Measurements from ENCODE around the gene C6orf62. TPM values are rescaled to one million over a fixed set of nuclear protein-coding genes. Genes with fewer than 3 reads are reported as not detected.

The C6orf62 gene
- total and polyA plus RNA-seq, 2 donors (not counting 1 experiment from before 2014, with no cell fraction given), result 69.2 to 143 TPM

- no peak overlapping the region for H3K4me3 ChIP-seq (ENCODE audit: control extremely low read depth in 1 of 5, extremely low read depth in 1 of 5, insufficient read depth in 1 of 5, low read depth in 2 of 5, low read length in 4 of 5)
- no peak overlapping the region for H2AFZ ChIP-seq (ENCODE audit: insufficient read depth, low read depth, low read length, poor library complexity, severe bottlenecking)
- intact Hi-C loops (cut with micrococcal nuclease), result no loop called here
- peaks cover 3 to 9% of the 10 kb centered on the region in 2 donors for H3K4me1 ChIP-seq (ENCODE audit: control insufficient read depth in 2 of 2, insufficient read depth in 2 of 2, low read length in 2 of 2)
- ChIA-PET POLR2A (interaction anchor here (0.6 kb wide), 1 partner anchor 34 kb away, joined by 5 read pairs; the partner anchor contains the start of gene C6orf62), CTCF (interaction anchor here (1.0 kb wide), 1 partner anchor 273 kb away, joined by 3 read pairs; no protein-coding TSS in a partner anchor)
- H3K27me3 ChIP-seq (replicated peaks in 1 of 4; ENCODE audit: control extremely low read depth in 1 of 4, control insufficient read depth in 3 of 4, insufficient read depth in 4 of 4, low read length in 3 of 4), result no peaks in the 10 kb centered on the region
- no peaks in the 10 kb centered on the region for H3K79me2 ChIP-seq (ENCODE audit: control insufficient read depth, insufficient read depth, low read length)
- no peak overlapping the region for H3K4me2 ChIP-seq (replicated peaks; ENCODE audit: low read depth, low read length, poor library complexity, severe bottlenecking)
- H3K27ac Mint-ChIP-seq, result no peak overlapping the region
- no peak overlapping the region for H3K9ac ChIP-seq (ENCODE audit: low read length)
- no peaks in the 10 kb centered on the region for H3K9me3 Mint-ChIP-seq (ENCODE audit: insufficient read depth)
- no peaks in the 10 kb centered on the region for H4K20me1 ChIP-seq (ENCODE audit: control insufficient read depth, insufficient read depth, low read length, poor library complexity, severe bottlenecking)
- peaks cover 7% of the 10 kb centered on the region for H3K27me3 Mint-ChIP-seq
- TF ChIP-seq CTCF (IDR thresholded peaks at IDR 0.05) (no peak), EZH2 (IDR thresholded peaks at IDR 0.05; ENCODE audit: borderline replicate concordance, insufficient read depth, low read depth, low read length, poor library complexity, severe bottlenecking) (no peak)
- H3K27ac ChIP-seq (ENCODE audit: low read length in 2 of 2), result no peak overlapping the region
- H3K4me3 Mint-ChIP-seq, result no peak overlapping the region
- 100% methylated on average over 1 of the region's 2 CpGs for WGBS (ENCODE audit: insufficient coverage)
- H3K36me3 ChIP-seq (replicated peaks in 1 of 2; ENCODE audit: control extremely low read depth in 1 of 2, control insufficient read depth in 1 of 2, extremely low read depth in 1 of 2, insufficient read depth in 2 of 2, low read length in 1 of 2), result no peaks in the 10 kb centered on the region
- DNase-seq, result no peak
- H3K4me1 Mint-ChIP-seq, result peaks cover 7% of the 10 kb centered on the region
- H3K9me3 ChIP-seq (ENCODE audit: control extremely low read depth in 1 of 3, control insufficient read depth in 2 of 3, insufficient read depth in 1 of 3, low read length in 2 of 3), result no peaks in the 10 kb centered on the region
- ATAC-seq (ENCODE audit: low read depth), result no peak
Measured at GRCh38 chr6:24753545-24753944, 34.6 kb upstream of the C6orf62 start.

GRCh38 chr6:24752917-24753492, 34.1 kb upstream of the C6orf62 start:
- Histone ChIP-seq H3K4me2 (replicated peaks; ENCODE audit: low read depth, low read length, poor library complexity, severe bottlenecking) (no peak overlapping the region), H3K36me3 (replicated peaks in 1 of 2; ENCODE audit: control extremely low read depth in 1 of 2, control insufficient read depth in 1 of 2, extremely low read depth in 1 of 2, insufficient read depth in 2 of 2, low read length in 1 of 2) (no peaks in the 10 kb centered on the region), H3K9me3 (ENCODE audit: control extremely low read depth in 1 of 3, control insufficient read depth in 2 of 3, insufficient read depth in 1 of 3, low read length in 2 of 3) (no peaks in the 10 kb centered on the region), H3K4me3 (ENCODE audit: control extremely low read depth in 1 of 5, extremely low read depth in 1 of 5, insufficient read depth in 1 of 5, low read depth in 2 of 5, low read length in 4 of 5) (no peak overlapping the region), H3K4me1 (ENCODE audit: control insufficient read depth in 2 of 2, insufficient read depth in 2 of 2, low read length in 2 of 2) (peaks cover 3 to 9% of the 10 kb centered on the region in 2 donors), H3K27me3 (replicated peaks in 1 of 4; ENCODE audit: control extremely low read depth in 1 of 4, control insufficient read depth in 3 of 4, insufficient read depth in 4 of 4, low read length in 3 of 4) (no peaks in the 10 kb centered on the region), H3K9ac (ENCODE audit: low read length) (no peak overlapping the region), H3K79me2 (ENCODE audit: control insufficient read depth, insufficient read depth, low read length) (no peaks in the 10 kb centered on the region), H2AFZ (ENCODE audit: insufficient read depth, low read depth, low read length, poor library complexity, severe bottlenecking) (no peak overlapping the region), H3K27ac (ENCODE audit: low read length in 2 of 2) (no peak overlapping the region), H4K20me1 (ENCODE audit: control insufficient read depth, insufficient read depth, low read length, poor library complexity, severe bottlenecking) (no peaks in the 10 kb centered on the region)
- DNase-seq (no peak), ATAC-seq (ENCODE audit: low read depth) (no peak)
- Mint-ChIP-seq H3K27ac (no peak overlapping the region), H3K4me1 (peaks cover 7% of the 10 kb centered on the region), H3K9me3 (ENCODE audit: insufficient read depth) (no peaks in the 10 kb centered on the region), H3K27me3 (peaks cover 7% of the 10 kb centered on the region), H3K4me3 (no peak overlapping the region)
- CTCF ChIA-PET, result interaction anchor here (1.0 kb wide), 1 partner anchor 274 kb away, joined by 3 read pairs; no protein-coding TSS in a partner anchor
- no CpG with 5 or more reads among the region's 1 CpG for WGBS (ENCODE audit: insufficient coverage)
- TF ChIP-seq CTCF (IDR thresholded peaks at IDR 0.05), result no peak
- no peak for TF ChIP-seq EZH2 (IDR thresholded peaks at IDR 0.05; ENCODE audit: borderline replicate concordance, insufficient read depth, low read depth, low read length, poor library complexity, severe bottlenecking)
- POLR2A ChIA-PET, result no interaction called here
- intact Hi-C loops (cut with micrococcal nuclease), result no loop called here
